ENCODE data around the gene RFTN1.

- TF ChIP-seq, protein P1, sequence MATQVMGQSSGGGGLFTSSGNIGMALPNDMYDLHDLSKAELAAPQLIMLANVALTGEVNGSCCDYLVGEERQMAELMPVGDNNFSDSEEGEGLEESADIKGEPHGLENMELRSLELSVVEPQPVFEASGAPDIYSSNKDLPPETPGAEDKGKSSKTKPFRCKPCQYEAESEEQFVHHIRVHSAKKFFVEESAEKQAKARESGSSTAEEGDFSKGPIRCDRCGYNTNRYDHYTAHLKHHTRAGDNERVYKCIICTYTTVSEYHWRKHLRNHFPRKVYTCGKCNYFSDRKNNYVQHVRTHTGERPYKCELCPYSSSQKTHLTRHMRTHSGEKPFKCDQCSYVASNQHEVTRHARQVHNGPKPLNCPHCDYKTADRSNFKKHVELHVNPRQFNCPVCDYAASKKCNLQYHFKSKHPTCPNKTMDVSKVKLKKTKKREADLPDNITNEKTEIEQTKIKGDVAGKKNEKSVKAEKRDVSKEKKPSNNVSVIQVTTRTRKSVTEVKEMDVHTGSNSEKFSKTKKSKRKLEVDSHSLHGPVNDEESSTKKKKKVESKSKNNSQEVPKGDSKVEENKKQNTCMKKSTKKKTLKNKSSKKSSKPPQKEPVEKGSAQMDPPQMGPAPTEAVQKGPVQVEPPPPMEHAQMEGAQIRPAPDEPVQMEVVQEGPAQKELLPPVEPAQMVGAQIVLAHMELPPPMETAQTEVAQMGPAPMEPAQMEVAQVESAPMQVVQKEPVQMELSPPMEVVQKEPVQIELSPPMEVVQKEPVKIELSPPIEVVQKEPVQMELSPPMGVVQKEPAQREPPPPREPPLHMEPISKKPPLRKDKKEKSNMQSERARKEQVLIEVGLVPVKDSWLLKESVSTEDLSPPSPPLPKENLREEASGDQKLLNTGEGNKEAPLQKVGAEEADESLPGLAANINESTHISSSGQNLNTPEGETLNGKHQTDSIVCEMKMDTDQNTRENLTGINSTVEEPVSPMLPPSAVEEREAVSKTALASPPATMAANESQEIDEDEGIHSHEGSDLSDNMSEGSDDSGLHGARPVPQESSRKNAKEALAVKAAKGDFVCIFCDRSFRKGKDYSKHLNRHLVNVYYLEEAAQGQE (IDR thresholded peaks at IDR 0.05), result no peak
- TF ChIP-seq RAD21 (IDR thresholded peaks at IDR 0.05) (no peak), TAF1 (conservative IDR thresholded peaks at IDR 0.05) (no peak), CTCF (IDR thresholded peaks at IDR 0.05; ENCODE audit: low read depth, low read length, missing input control) (no peak), YY1 (IDR thresholded peaks at IDR 0.05) (no peak), GABPA (IDR thresholded peaks at IDR 0.05 in 1 of 2, conservative IDR thresholded peaks at IDR 0.05 in 1 of 2) (no peak)
- TF ChIP-seq, protein P2, sequence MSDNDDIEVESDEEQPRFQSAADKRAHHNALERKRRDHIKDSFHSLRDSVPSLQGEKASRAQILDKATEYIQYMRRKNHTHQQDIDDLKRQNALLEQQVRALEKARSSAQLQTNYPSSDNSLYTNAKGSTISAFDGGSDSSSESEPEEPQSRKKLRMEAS (IDR thresholded peaks at IDR 0.05), result no peak
These were observed 187.6 kb downstream of the RFTN1 start for GRCh38 chr3:16325850-16326249.

Data from liver (tissue), 3 donors.